A204.1 (cell line): ENCODE results near the gene IFNA1.
A peak's percentile ranks its signal among the peaks of the same experiment; 100 is the strongest.
"Not testable (repeated sequence)": the region's sequence is repeated elsewhere in the genome, so short reads cannot be mapped to it uniquely, and the experiment has no call there.

ENCODE experiments used
- FAIRE-seq: peaks from 2 replicates; lab custom pipeline; 2012; peaks lifted over from hg19 to GRCh38; lab: Jason Lieb, UNC

The IFNA1 gene

GRCh38 chr9:21449312-21449711 is 9.1 kb downstream of the IFNA1 start:
- FAIRE-seq: not testable (repeated sequence)

- FAIRE-seq: no peak
Observed at GRCh38 chr9:21450733-21451394, 10.6 kb downstream of the IFNA1 start.

- FAIRE-seq: no peak
Observed at GRCh38 chr9:21452681-21453080, 12.4 kb downstream of the IFNA1 start.

- FAIRE-seq: no peak
Observed at GRCh38 chr9:21454149-21454548, 13.9 kb downstream of the IFNA1 start.

- no peak for FAIRE-seq
Observed at GRCh38 chr9:21455320-21455719, 15.1 kb downstream of the IFNA1 start.

GRCh38 chr9:21461377-21461776 is 21.1 kb downstream of the IFNA1 start:
- FAIRE-seq: no peak

GRCh38 chr9:21465138-21465537 is 24.9 kb downstream of the IFNA1 start:
- no peak for FAIRE-seq

- peak; percentile 95 for FAIRE-seq
Observed at GRCh38 chr9:21465859-21466518, 25.8 kb downstream of the IFNA1 start.

GRCh38 chr9:21470126-21470525 is 29.9 kb downstream of the IFNA1 start:
- FAIRE-seq: no peak

- no peak for FAIRE-seq
Observed at GRCh38 chr9:21473236-21473635, 33.0 kb downstream of the IFNA1 start.

- no peak for FAIRE-seq
Observed at GRCh38 chr9:21477466-21477865, 37.2 kb downstream of the IFNA1 start.

GRCh38 chr9:21479152-21479702 is 39.0 kb downstream of the IFNA1 start:
- FAIRE-seq: no peak

- no peak for FAIRE-seq
Observed at GRCh38 chr9:21481470-21482056, 41.3 kb downstream of the IFNA1 start.

- FAIRE-seq: no peak
Observed at GRCh38 chr9:21482213-21482612, 42.0 kb downstream of the IFNA1 start, which contains the start of gene IFNE. IFNE (minus strand) TSS chr9:21482313; CDS start chr9:21481694, 619 bp downstream.
